A204.1 (cell line): ENCODE data around the gene CHI3L1.

Experiments
- FAIRE-seq: peaks from 2 replicates; lab custom pipeline; 2012; peaks lifted over from hg19 to GRCh38; lab: Jason Lieb, UNC

CHI3L1 gene

GRCh38 chr1:203181586-203182386 is 4.7 kb downstream of the CHI3L1 start:
- FAIRE-seq = no peak

GRCh38 chr1:203180611-203181330 is 5.7 kb downstream of the CHI3L1 start:
- FAIRE-seq = no peak

GRCh38 chr1:203179667-203180005 is 6.9 kb downstream of the CHI3L1 start:
- no peak for FAIRE-seq

- FAIRE-seq = no peak
Observed at GRCh38 chr1:203178821-203179666, 7.5 kb downstream of the CHI3L1 start.

GRCh38 chr1:203178083-203178482 is 8.4 kb downstream of the CHI3L1 start:
- no peak for FAIRE-seq

- FAIRE-seq = no peak
Observed at GRCh38 chr1:203177470-203178039, 8.9 kb downstream of the CHI3L1 start.

- no peak for FAIRE-seq
Observed at GRCh38 chr1:203177036-203177405, 9.5 kb downstream of the CHI3L1 start.

GRCh38 chr1:203176273-203177035 is 10.1 kb downstream of the CHI3L1 start:
- no peak for FAIRE-seq

GRCh38 chr1:203175827-203176241 is 10.7 kb downstream of the CHI3L1 start:
- no peak for FAIRE-seq

GRCh38 chr1:203175237-203175826 is 11.2 kb downstream of the CHI3L1 start, which contains the start of gene MYBPH:
TSS of gene MYBPH (minus strand) at chr1:203175826. CDS start at chr1:203175755, 71 bp downstream.
- no peak for FAIRE-seq

GRCh38 chr1:203174324-203174985 is 12.0 kb downstream of the CHI3L1 start:
- no peak for FAIRE-seq

GRCh38 chr1:203173566-203173965 is 12.9 kb downstream of the CHI3L1 start:
- FAIRE-seq = no peak

GRCh38 chr1:203173011-203173555 is 13.4 kb downstream of the CHI3L1 start:
- no peak for FAIRE-seq

- no peak for FAIRE-seq
Observed at GRCh38 chr1:203172184-203173010, 14.1 kb downstream of the CHI3L1 start.

- no peak for FAIRE-seq
Observed at GRCh38 chr1:203171341-203172183, 14.9 kb downstream of the CHI3L1 start.

- no peak for FAIRE-seq
Observed at GRCh38 chr1:203170625-203171330, 15.7 kb downstream of the CHI3L1 start.

GRCh38 chr1:203169770-203170520 is 16.6 kb downstream of the CHI3L1 start:
- no peak for FAIRE-seq
